WERI-Rb-1 (cell line): Measurements from ENCODE around the gene NIPAL1.

Experiments
- DNase-seq: peaks from one replicate; pipeline ENCODE4 v3.0.0-alpha.2; 2020
- H3K27ac ChIP-seq: fragments of 250-450 bp; sonication (Bioruptor Pico); 2 replicates; pipeline ENCODE4 v1.5.1; 2020; ENCODE audit warnings: mild to moderate bottlenecking, moderate library complexity
- H3K27me3 ChIP-seq: fragments of 250-450 bp; sonication (Bioruptor Pico); 2 replicates; pipeline ENCODE4 v1.5.1; 2021; ENCODE audit warnings: mild to moderate bottlenecking, low read depth, moderate library complexity; ENCODE audit not compliant: insufficient read depth, severe bottlenecking
- H3K36me3 ChIP-seq: fragments of 250-450 bp; sonication (Bioruptor Pico); 2 replicates; pipeline ENCODE4 v1.5.1; 2020; ENCODE audit warnings: mild to moderate bottlenecking, moderate library complexity
- H3K4me3 ChIP-seq: 2 replicates; pipeline ENCODE4 v1.5.1; 2011; ENCODE audit warnings: low read depth, mild to moderate bottlenecking, control low read depth, low read length
- H3K9me3 ChIP-seq: fragments of 250-450 bp; sonication (Bioruptor Pico); 2 replicates; pipeline ENCODE4 v1.5.1; 2021; ENCODE audit warnings: mild to moderate bottlenecking, moderate library complexity; ENCODE audit not compliant: severe bottlenecking
- TF ChIP-seq, protein P1 (sequence below): IDR thresholded peaks from 2 replicates; pipeline ENCODE4 v1.5.1; 2011; ENCODE audit warnings: low read depth, mild to moderate bottlenecking, control low read depth, inconsistent platforms, low read length

The NIPAL1 gene

DNA sequence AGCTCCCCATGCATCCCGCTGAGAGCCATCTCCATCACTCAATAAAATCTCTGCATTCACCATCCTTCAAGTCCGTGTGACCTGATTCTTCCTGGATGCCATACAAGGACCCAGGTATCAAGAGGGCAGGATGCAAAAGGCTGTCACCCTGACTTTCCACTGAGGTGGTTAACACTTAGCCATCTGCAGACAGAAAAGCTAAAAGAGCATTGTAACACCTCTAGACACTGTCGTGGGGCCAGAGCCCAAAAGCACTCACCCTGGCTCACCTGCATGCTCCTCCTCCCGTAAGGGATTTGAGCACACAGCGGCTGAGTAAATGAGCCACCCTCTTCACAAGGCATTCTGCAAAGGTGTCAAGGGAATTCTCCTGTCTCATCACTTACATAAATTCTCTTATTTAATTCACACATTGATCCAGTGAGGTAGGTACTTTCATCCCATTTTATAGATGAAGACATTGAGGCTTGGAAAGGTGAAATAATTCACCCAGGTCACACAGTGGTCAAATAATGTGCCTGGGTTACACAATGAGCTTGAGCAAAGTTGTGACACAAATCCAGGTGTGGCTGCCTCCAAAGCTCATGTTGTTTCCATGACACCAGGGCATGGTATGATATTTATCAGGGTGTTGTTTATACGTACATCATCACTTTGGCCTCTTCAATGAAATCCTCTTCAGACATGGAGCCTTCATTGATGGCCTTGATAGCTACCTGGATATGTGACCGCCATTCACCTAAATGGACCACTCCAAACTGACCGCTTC, 69.4 kb downstream of the NIPAL1 start:
- no peak overlapping the region for H3K27ac ChIP-seq
- H3K27me3 ChIP-seq, result no peaks in the 10 kb centered on the region
- no peaks in the 10 kb centered on the region for H3K36me3 ChIP-seq
- H3K9me3 ChIP-seq, result no peaks in the 10 kb centered on the region
- no peak for DNase-seq
- no peak overlapping the region for H3K4me3 ChIP-seq
- TF ChIP-seq, protein P1, sequence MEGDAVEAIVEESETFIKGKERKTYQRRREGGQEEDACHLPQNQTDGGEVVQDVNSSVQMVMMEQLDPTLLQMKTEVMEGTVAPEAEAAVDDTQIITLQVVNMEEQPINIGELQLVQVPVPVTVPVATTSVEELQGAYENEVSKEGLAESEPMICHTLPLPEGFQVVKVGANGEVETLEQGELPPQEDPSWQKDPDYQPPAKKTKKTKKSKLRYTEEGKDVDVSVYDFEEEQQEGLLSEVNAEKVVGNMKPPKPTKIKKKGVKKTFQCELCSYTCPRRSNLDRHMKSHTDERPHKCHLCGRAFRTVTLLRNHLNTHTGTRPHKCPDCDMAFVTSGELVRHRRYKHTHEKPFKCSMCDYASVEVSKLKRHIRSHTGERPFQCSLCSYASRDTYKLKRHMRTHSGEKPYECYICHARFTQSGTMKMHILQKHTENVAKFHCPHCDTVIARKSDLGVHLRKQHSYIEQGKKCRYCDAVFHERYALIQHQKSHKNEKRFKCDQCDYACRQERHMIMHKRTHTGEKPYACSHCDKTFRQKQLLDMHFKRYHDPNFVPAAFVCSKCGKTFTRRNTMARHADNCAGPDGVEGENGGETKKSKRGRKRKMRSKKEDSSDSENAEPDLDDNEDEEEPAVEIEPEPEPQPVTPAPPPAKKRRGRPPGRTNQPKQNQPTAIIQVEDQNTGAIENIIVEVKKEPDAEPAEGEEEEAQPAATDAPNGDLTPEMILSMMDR, result no peak
